GM20000 (cell line): ENCODE measurements around the gene MED31.

Experiments used
- DNase-seq: peaks from one replicate; pipeline ENCODE4 v3.0.0; 2012; ENCODE audit warnings: low spot score
- TF ChIP-seq, protein P1 (sequence below): IDR thresholded peaks from 2 replicates; pipeline ENCODE4 v1.5.1; 2012; ENCODE audit warnings: mild to moderate bottlenecking, control low read depth; ENCODE audit errors: extremely low read depth, missing control alignments

Gene MED31

GRCh38 chr17:6691546-6691945, 40.1 kb upstream of the MED31 start:
- DNase-seq = no peak
- TF ChIP-seq, protein P1, sequence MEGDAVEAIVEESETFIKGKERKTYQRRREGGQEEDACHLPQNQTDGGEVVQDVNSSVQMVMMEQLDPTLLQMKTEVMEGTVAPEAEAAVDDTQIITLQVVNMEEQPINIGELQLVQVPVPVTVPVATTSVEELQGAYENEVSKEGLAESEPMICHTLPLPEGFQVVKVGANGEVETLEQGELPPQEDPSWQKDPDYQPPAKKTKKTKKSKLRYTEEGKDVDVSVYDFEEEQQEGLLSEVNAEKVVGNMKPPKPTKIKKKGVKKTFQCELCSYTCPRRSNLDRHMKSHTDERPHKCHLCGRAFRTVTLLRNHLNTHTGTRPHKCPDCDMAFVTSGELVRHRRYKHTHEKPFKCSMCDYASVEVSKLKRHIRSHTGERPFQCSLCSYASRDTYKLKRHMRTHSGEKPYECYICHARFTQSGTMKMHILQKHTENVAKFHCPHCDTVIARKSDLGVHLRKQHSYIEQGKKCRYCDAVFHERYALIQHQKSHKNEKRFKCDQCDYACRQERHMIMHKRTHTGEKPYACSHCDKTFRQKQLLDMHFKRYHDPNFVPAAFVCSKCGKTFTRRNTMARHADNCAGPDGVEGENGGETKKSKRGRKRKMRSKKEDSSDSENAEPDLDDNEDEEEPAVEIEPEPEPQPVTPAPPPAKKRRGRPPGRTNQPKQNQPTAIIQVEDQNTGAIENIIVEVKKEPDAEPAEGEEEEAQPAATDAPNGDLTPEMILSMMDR = no peak

- TF ChIP-seq, protein P1 = no peak
- DNase-seq = no peak
These were observed 39.2 kb upstream of the MED31 start for GRCh38 chr17:6690641-6691040.

DNA sequence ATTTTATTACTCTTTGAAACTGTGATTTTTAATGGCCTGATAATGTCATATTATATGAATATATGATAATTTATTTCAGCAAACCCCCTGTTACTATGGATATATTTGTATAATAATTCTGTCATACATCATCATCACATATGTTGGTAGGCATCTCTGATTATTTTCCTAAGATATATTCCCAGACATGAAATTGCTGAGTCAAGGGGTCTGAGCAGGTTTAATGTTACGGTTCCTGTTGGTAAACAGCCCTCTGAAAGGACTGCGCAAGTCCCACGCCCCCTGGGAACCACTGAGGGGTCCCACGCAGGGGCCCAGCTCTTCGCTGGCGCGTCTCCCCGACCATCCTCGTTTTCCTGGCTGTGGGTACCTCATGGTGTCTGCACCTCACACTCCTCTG, 37.5 kb upstream of the MED31 start:
- TF ChIP-seq, protein P1 = no peak
- no peak for DNase-seq

DNA sequence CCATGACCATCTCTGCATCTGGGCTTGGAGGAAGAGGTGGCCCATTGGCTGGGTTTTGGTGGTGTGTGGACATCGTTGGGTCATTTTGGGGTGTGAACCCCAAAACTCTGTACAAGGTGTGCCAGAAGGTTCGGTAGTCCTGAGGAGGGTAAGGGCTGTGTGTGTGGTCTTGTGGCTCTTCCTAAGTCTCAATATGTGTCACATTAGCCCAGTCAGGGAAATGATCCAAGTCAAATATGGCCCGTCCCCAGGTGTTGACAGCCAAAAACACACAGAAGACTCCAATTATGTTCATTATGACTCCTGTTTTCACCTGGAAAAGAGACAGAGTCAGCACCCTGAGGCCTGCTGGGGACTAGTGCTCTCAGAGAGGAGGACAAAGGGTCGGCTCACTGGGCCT, 34.6 kb upstream of the MED31 start:
- no peak for DNase-seq
- TF ChIP-seq, protein P1 = no peak

DNA sequence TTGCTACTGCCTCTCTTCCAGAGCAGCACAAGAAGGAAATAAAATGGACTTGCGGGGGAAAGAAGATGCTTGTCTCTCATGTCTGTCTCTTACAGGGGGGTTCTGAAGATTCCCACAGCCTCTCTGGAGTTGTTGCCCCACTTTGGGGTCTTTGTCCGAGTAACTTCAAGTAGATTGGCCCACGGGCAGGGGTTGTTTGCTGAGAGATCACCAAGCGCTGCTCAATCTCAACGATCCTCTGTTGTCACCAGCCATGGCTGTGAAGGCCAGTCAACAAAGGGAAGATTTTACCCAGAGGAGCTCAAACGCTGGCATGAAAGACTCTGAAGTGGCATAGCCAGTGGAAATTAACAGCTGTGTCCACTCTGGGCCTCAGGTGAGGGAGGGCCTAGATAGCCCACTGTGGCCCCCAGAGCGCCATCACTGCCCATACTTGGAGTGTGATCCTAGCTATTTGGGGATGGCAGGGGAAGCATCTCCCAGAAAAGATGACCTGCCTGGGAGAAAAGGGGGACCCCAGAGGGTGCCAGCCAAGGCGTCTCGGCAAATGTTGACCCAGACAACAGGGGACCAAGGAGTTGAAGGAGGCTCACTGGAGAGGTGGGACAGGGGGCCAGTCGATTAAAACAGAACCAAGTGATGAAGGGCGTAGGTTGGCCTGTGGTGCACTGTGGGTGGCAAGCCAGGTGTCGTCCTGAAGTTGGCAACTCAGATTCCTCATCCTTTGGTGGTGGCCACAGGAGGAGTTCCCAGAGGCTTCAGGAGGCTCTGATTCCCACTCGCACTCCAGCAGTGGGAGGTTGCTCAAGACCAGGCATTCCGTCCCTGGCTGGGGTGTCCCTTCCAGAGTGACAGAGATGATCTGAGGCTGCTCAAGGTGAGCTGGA, 33.7 kb upstream of the MED31 start:
- TF ChIP-seq, protein P1 = no peak
- DNase-seq = no peak

GRCh38 chr17:6684460-6684783, 33.0 kb upstream of the MED31 start:
- DNase-seq = no peak
- TF ChIP-seq, protein P1 = no peak

DNA sequence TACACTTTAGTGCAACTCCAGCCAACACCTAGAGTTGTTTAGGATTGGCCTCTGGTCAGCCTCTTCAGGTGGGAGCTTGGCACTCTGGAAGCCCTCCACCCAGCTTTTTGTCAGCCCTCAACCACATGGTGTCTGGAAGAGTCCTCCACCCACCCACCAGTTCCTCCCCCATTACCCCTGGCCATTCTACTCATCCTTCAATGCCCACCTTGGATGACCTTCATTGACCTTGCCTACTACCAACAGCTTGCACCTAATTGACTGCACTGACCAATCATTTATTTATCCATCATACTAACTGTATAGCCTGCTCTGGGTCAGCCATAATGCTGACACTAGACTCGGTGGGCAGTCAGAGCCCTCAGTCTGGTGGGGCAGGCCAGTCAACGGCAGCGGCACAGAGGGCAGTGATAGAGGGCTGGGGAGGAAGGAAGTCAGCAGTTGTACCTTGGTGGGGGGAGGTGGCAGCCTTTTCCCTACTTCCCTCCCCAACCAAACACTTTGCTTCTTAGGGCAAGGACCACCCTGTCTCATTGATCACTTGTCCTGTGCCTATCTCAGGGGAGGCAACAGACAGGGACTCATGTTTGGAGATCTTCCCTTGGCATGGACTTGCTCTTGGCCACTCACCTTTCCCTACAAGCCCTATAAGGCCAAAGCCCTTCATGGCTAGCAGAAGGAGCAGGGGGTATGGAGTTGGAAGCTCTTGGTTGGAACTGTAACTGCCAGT, 32.5 kb upstream of the MED31 start:
- TF ChIP-seq, protein P1 = no peak
- DNase-seq = no peak
